GM21737 (cell line): ENCODE results near the gene INPP4A.
"Not testable (repeated sequence)": the region's sequence is repeated elsewhere in the genome, so short reads cannot be mapped to it uniquely, and the experiment has no call there.

Experiments
- ATAC-seq: cut with Tn5 transposase; IDR thresholded peaks from one replicate; pipeline ENCODE4 v1.9.1; 2021; ENCODE audit warnings: mild to moderate bottlenecking, moderate library complexity; ENCODE audit not compliant: unreplicated experiment

INPP4A gene

DNA sequence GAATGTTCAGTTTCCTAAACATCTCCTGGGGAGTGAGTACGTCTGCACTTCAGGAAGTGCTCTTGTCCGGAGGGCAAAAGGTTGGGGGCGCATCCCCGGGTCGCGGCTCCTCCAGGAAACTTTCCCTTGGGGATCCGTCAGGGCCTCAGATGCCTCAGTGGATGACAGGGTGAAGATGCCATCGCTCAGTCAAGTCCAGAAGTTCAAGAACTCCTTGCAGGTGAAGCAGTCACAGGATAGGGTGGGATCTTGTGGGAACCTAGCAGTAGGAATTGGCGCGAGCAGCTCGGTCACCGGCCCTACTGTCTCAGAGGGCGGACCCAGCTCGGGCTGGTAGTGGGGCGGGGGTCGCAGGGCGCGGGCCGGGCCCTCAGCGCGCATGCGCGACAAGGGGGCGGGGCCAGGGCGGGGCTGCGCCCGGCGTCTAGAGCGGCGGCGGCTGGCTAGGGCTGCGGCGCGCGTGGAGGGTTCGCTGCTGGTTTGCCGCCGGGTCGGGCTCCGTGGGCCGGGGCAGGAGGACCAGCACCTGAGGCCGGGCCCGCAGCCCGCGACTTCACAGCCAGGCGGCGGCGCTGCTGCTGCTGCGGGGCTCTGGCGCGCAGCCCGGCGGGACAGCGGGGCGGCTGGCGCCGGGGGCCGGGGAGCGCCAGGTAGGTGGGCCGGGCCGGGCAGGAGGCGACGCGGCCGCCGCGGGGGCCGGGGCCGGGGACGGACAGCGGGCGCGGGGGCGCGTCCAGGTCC, at the start of gene INPP4A:
INPP4A (plus strand) TSS at position 423 of the 741 bp plus-strand sequence. CDS start 75,191 bp downstream, outside the sequence.
- ATAC-seq = peak; percentile 54

DNA sequence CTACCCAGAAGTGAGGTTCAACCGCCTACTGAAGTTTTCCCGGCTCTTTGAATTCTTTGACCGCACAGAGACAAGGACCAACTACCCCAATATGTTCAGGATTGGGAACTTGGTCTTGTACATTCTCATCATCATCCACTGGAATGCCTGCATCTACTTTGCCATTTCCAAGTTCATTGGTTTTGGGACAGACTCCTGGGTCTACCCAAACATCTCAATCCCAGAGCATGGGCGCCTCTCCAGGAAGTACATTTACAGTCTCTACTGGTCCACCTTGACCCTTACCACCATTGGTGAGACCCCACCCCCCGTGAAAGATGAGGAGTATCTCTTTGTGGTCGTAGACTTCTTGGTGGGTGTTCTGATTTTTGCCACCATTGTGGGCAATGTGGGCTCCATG, 48.7 kb upstream of the INPP4A start:
- ATAC-seq = no peak

DNA sequence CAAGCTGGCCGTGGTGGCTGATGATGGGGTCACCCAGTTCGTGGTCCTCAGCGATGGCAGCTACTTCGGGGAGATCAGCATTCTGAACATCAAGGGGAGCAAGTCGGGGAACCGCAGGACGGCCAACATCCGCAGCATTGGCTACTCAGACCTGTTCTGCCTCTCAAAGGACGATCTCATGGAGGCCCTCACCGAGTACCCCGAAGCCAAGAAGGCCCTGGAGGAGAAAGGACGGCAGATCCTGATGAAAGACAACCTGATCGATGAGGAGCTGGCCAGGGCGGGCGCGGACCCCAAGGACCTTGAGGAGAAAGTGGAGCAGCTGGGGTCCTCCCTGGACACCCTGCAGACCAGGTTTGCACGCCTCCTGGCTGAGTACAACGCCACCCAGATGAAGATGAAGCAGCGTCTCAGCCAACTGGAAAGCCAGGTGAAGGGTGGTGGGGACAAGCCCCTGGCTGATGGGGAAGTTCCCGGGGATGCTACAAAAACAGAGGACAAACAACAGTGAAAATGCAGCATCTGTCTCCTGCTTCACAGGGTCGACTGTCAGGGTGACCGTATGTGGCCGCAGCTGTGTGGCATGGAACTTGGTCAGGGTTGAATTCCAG, 47.8 kb upstream of the INPP4A start:
- no peak for ATAC-seq

DNA sequence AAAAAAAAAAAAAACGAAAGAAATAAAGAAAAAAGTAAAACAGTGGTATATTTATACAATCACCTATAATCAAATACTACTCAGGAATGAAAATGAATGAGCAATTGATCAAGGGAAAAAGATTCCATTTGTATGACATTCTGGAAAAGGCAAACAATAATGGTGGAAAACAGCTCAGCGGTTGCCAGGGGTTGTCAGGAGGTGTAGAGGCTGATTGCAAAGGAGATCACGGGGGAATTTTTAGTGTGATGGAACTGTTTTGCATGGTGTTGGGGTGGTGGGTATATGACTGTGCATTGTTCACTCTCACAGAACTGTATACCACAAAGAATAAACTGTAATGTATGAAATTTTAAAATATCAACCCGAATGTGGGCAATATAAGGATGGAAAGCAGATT, 45.5 kb upstream of the INPP4A start:
- no peak for ATAC-seq

GRCh38 chr2:98403878-98404277, 40.8 kb upstream of the INPP4A start:
- ATAC-seq = no peak

DNA sequence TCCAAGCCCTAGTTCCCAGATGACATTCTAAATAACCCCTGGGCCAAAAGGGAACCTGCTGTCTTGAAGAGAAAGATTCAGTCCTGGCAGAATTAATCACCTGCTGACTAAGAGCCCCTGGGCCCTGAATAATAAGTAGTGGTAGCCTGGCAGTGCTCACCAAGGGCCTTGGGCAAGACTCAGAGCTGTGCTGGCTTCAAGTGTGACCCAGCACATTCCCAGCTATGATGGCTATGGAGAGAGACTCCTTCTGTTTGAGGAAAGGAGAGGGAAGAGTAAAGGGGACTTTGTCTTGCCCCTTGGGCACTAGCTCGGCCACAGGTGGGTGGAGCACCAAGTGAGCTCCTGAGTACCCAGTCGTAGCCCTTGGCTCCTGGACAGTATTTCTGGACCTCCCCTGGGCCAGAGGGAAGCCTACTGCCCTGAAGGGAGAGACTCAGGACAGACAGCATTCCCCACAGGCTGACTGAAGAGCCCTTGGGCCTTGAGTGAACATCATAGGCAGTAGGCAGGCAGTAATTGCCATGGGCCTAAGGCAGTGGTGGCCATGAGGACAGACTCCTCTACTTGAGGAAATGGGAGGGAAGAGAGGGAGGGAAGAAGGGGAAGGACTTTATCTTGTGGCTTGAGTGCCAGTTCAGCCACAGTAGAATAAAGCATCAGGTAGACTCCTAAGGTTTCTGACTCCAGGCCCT, 40.0 kb upstream of the INPP4A start:
- ATAC-seq = no peak

DNA sequence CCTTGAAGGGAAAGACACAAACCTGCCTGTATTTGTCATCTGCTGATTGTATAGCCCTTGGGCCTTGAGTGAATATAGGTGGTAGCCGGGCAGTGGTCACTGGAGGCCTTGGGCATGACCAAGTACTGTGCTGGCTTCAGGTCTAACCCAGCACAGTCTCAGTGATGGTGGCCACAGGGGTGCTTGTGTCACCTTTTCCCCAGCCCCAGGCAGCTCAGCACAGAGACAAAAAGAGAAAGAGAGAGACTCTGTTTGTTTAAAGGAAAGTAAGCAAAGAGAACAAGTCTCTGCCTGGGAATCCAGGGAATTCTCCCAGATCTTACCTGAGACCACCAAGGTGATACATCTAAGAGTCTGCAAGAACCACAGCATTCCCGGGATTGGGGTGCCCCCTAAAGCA, 39.4 kb upstream of the INPP4A start:
- no peak for ATAC-seq

GRCh38 chr2:98408155-98408554, 36.5 kb upstream of the INPP4A start:
- no peak for ATAC-seq

DNA sequence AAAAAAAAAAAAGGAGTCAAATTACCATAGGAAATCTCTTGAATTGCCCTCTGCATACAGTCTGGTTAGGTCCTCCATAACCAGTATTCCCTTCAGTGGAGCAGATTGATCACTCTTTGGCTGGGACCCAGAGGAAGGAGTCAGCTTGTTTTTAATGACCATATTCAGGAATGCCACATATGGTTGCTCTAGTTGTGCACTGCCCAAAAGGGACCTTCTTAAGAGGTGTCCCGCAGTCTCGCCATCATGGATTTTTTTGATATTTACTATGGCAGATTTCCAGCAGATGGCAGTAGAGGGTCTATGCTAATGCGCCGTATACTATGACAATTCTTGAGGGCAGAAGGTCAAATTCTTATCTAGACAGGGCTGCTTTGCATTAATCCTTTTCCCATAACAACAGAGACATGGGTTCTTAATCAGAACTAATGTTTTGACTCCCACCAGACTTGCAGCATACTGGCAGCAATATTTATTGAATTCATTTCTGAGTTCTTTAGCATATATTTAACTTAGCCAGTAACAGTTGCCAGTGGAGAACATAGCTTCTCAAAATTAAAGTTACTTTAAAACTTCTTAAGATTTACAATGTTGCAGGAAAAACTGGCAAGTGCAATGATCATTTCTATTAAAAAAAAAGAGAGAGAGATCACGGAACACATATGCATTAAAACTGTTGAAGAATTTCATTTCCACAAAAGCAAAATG, 31.8 kb upstream of the INPP4A start:
- ATAC-seq = peak; percentile 64

DNA sequence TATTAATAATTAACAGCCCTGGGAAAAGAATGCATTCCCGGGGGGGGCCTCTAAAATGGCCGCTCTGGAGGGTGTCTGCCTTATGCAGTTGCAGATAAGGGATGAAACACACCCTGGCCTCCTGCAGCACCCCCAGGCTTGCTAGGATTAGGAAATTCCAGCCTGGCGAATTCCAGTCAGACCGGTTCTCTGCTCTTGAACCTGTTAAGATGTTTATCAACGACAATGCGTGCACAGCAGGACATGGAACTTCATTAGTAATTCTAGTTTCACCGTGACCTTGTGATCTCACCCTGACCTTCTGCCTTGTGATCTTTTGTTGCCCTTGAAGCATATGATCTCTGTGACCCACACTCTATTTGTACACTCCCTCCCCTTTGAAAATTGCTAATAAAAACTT, 30.4 kb upstream of the INPP4A start:
- not testable (repeated sequence) for ATAC-seq

DNA sequence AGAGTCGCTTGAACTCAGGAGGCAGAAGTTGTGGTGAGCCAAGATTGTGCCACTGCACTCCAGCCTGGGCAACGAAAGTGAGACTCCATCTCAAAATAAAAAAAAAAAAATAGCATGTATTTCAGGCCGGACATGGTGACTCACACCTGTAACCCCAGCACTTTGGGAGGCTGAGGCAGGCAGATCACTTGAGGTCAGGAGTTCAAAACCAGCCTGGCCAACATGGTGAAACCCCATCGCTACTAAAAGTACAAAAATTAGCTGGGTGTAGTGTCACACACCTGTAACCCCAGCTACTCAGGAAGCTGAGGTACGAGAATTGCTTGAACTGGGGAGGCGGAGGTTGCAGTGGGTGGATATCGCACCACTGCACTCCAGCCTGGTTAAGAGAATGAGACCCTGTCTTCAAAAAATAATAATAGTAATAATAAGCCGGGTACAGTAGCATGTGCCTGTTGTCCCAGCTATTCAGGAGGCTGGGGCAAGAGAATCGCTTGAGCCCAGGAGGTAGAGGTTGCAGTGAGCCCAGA, 28.9 kb upstream of the INPP4A start:
- ATAC-seq = not testable (repeated sequence)

- ATAC-seq = no peak
Observed at GRCh38 chr2:98416383-98417159, 28.1 kb upstream of the INPP4A start.

GRCh38 chr2:98419544-98419943, 25.1 kb upstream of the INPP4A start:
- no peak for ATAC-seq

GRCh38 chr2:98419977-98420725, 24.5 kb upstream of the INPP4A start:
- ATAC-seq = no peak

DNA sequence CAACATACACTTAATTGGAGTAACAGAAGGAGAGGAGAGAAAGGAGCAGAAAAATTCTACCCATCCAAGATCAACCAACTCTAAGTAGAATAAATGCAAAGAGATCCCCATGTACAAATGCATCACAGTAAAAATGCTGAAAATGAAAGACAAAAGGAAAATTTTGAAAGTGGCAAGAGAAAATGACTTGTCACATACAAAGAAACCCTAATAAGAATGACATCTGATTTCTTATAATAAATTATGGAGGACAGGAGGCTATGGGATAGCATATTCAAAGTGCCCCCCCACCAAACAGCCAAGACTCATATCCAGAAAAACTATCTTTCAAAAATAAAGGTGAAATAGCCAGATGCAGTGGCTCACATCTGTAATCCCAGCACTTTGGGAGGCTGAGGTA, 22.2 kb upstream of the INPP4A start:
- ATAC-seq = no peak

DNA sequence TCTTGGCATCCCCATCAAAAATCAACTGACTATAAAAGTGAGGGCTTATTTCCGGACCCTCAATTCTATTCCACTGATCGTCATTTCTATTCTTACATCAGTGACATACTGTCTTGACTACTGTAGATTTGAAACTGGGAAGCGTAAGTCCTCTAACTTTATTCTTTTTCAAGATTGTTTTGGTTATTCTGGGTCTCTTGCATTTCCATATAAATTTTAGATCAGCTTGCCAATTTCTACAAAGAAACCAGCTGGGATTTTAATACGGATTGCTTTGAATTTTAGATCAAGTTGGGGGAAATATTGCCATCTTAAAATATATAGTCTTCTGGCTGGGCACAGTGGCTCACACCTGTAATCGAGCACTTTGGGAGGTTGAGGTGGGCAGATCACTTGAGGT, 17.9 kb upstream of the INPP4A start:
- ATAC-seq = no peak

DNA sequence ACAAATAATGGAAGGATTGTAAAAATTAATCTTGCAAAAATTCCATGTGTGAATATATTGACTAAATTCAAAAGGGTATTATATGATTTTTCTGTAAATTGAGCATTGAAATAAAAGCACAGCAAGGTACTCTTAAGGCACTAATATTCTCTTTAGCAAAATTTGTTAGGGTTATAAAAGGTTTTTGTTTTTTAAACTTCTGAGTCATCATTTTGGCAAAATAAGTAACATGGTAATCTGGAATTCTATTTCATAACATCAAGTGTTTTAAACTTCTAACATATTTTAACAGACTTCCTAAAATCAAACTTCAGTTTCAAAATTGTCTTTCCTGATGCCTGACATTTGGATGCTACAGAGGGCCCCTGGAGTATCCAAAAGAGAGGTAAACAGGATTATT, 12.5 kb upstream of the INPP4A start:
- no peak for ATAC-seq

- no peak for ATAC-seq
Observed at GRCh38 chr2:98433363-98433964, 11.2 kb upstream of the INPP4A start.

GRCh38 chr2:98434492-98434891, 10.2 kb upstream of the INPP4A start:
- no peak for ATAC-seq
